AG09309 (cell line): ENCODE measurements around the gene ERCC1.
"Not testable (repeated sequence)": the region's sequence is repeated elsewhere in the genome, so short reads cannot be mapped to it uniquely, and the experiment has no call there.

Source experiments
- DNase-seq: peaks from one replicate; pipeline ENCODE4 v3.0.0-alpha.2; 2010; ENCODE audit warnings: low read depth
- H3K4me3 ChIP-seq: 2 replicates; pipeline ENCODE4 v1.5.1; 2011; ENCODE audit warnings: mild to moderate bottlenecking, low read depth, low read length, moderate library complexity; ENCODE audit not compliant: control insufficient read depth
- CTCF ChIP-seq: IDR thresholded peaks from 2 replicates; pipeline ENCODE4 v1.5.1; 2011; ENCODE audit warnings: mild to moderate bottlenecking, low read depth, low read length, inconsistent platforms; ENCODE audit not compliant: insufficient read depth, control insufficient read depth; ENCODE audit errors: missing control alignments

Gene ERCC1

GRCh38 chr19:45437328-45437727 is 13.6 kb upstream of the ERCC1 start:
- DNase-seq = no peak
- no peak for TF ChIP-seq CTCF
- no peak overlapping the region for H3K4me3 ChIP-seq

- not testable (repeated sequence) for H3K4me3 ChIP-seq
Observed at GRCh38 chr19:45432543-45432942, 8.8 kb upstream of the ERCC1 start.

GRCh38 chr19:45431008-45431407 is 7.3 kb upstream of the ERCC1 start:
- not testable (repeated sequence) for H3K4me3 ChIP-seq, DNase-seq

More at GRCh38 chr19:45432543-45432942, 8.8 kb upstream of the ERCC1 start:
- not testable (repeated sequence) for DNase-seq

- not testable (repeated sequence) for H3K4me3 ChIP-seq, DNase-seq
Observed at GRCh38 chr19:45429896-45430295, 6.2 kb upstream of the ERCC1 start.

GRCh38 chr19:45428384-45429231 is 4.9 kb upstream of the ERCC1 start:
- peak overlapping the region; percentile 63 for H3K4me3 ChIP-seq
- DNase-seq = no peak
- peak; percentile 46 for TF ChIP-seq CTCF

- peak; percentile 84 for DNase-seq
- TF ChIP-seq CTCF = no peak
- peak overlapping the region; percentile 77 for H3K4me3 ChIP-seq
Observed at GRCh38 chr19:45424191-45425058, 708 bp upstream of the ERCC1 start.

- H3K4me3 ChIP-seq = peak overlapping the region; percentile 77
- TF ChIP-seq CTCF = no peak
- DNase-seq = no peak
Observed at GRCh38 chr19:45423033-45423588, 606 bp downstream of the ERCC1 start.

- TF ChIP-seq CTCF = no peak
- H3K4me3 ChIP-seq = no peak overlapping the region; the same call in 1 of the 2 replicates
- no peak for DNase-seq
Observed at GRCh38 chr19:45421947-45422498, 1.7 kb downstream of the ERCC1 start.
